HEK293 (cell line): Measurements from ENCODE around the gene ZNF552.
"Not testable (repeated sequence)": the region's sequence is repeated elsewhere in the genome, so short reads cannot be mapped to it uniquely, and the experiment has no call there.

Experiments used
- CTCF ChIA-PET: fragments of 350-600 bp; formaldehyde crosslinking; extraction: SDS; loops from one replicate; lab custom pipeline; 2021; ENCODE audit warnings: antibody characterized with exemption; lab: Yijun Ruan, JAX
- POLR2A ChIA-PET: fragments of 300-600 bp; formaldehyde crosslinking; extraction: SDS; loops from one replicate; lab custom pipeline; 2020; ENCODE audit warnings: antibody characterized with exemption, inconsistent platforms; lab: Yijun Ruan, JAX
- H3K27ac ChIP-seq: fragments of 200-500 bp; sonication (Bioruptor generic); 2 replicates; pipeline ENCODE4 v1.5.1; 2014; ENCODE audit warnings: low read depth, low read length, control low read depth, inconsistent platforms; ENCODE audit errors: extremely low read depth
- H3K36me3 ChIP-seq, 2 experiments: fragments of 200-500 bp in 1 of 2; sonication (Bioruptor generic) in 1 of 2; 1 replicate in 1 of 2; 2 replicates in 1 of 2; pipeline ENCODE4 v1.5.1; 2014 to 2017; ENCODE audit warnings: inconsistent platforms in 2 of 2, low read length in 2 of 2; ENCODE audit not compliant: control insufficient read depth in 2 of 2, insufficient read depth in 1 of 2
- H3K4me1 ChIP-seq: fragments of 200-500 bp; sonication (Bioruptor generic); 2 replicates; pipeline ENCODE4 v1.5.1; 2014; ENCODE audit warnings: mild to moderate bottlenecking, low read length, inconsistent platforms; ENCODE audit not compliant: control insufficient read depth, insufficient read depth
- H3K4me3 ChIP-seq: 2 replicates; pipeline ENCODE4 v1.5.1; 2011; ENCODE audit warnings: low read depth, mild to moderate bottlenecking, control low read depth, low read length, moderate library complexity
- H3K9me3 ChIP-seq: fragments of 200-500 bp; sonication (Bioruptor generic); 2 replicates; pipeline ENCODE4 v1.5.1; 2014; ENCODE audit warnings: low read depth, low read length, inconsistent platforms; ENCODE audit not compliant: control insufficient read depth, insufficient read depth
- AEBP2 ChIP-seq: fragments of 450-650 bp; formaldehyde crosslinking; IDR thresholded peaks from 2 replicates; pipeline ENCODE4 v1.5.1; 2016; ENCODE audit warnings: missing biosample characterization, missing genetic modification characterization, borderline replicate concordance
- BCL11B ChIP-seq: fragments of 450-650 bp; formaldehyde crosslinking; IDR thresholded peaks from 2 replicates; pipeline ENCODE4 v1.5.1; 2016; ENCODE audit warnings: low read depth, missing biosample characterization, missing genetic modification characterization
- SCRT1 ChIP-seq: fragments of 450-650 bp; formaldehyde crosslinking; IDR thresholded peaks from 2 replicates; pipeline ENCODE4 v1.5.1; 2016; ENCODE audit warnings: missing biosample characterization, missing genetic modification characterization, borderline replicate concordance
- SCRT2 ChIP-seq: fragments of 450-650 bp; formaldehyde crosslinking; IDR thresholded peaks from 2 replicates; pipeline ENCODE4 v1.5.1; 2016; ENCODE audit warnings: missing biosample characterization, missing genetic modification characterization
- ZEB2 ChIP-seq: fragments of 450-650 bp; formaldehyde crosslinking; IDR thresholded peaks from 2 replicates; pipeline ENCODE4 v1.5.1; 2016; ENCODE audit warnings: missing biosample characterization, missing genetic modification characterization
- ZNF175 ChIP-seq: fragments of 450-650 bp; formaldehyde crosslinking; IDR thresholded peaks from 2 replicates; pipeline ENCODE4 v1.5.1; 2016; ENCODE audit warnings: missing biosample characterization, missing genetic modification characterization
- ZNF585B ChIP-seq: fragments of 450-650 bp; formaldehyde crosslinking; IDR thresholded peaks from 2 replicates; pipeline ENCODE4 v1.5.1; 2016; ENCODE audit warnings: missing biosample characterization, missing genetic modification characterization
- ZNF707 ChIP-seq: fragments of 450-650 bp; formaldehyde crosslinking; IDR thresholded peaks from 2 replicates; pipeline ENCODE4 v1.5.1; 2016; ENCODE audit warnings: missing biosample characterization, missing genetic modification characterization
- ZNF777 ChIP-seq: fragments of 450-650 bp; formaldehyde crosslinking; IDR thresholded peaks from 2 replicates; pipeline ENCODE4 v1.5.1; 2017; ENCODE audit warnings: missing biosample characterization, missing genetic modification characterization, borderline replicate concordance
- TF ChIP-seq, protein P1 (sequence below): fragments of 450-650 bp; formaldehyde crosslinking; IDR thresholded peaks from 2 replicates; pipeline ENCODE4 v1.5.1; 2016; ENCODE audit warnings: missing biosample characterization, missing genetic modification characterization
- TF ChIP-seq, protein P2 (sequence below): fragments of 450-650 bp; formaldehyde crosslinking; IDR thresholded peaks from 2 replicates; pipeline ENCODE4 v1.5.1; 2016; ENCODE audit warnings: missing biosample characterization, missing genetic modification characterization
- TF ChIP-seq, protein P3 (sequence below): fragments of 450-650 bp; formaldehyde crosslinking; conservative IDR thresholded peaks from 2 replicates; pipeline ENCODE4 v1.5.1; 2016; ENCODE audit warnings: low read depth, missing biosample characterization, missing genetic modification characterization

The ZNF552 gene

DNA sequence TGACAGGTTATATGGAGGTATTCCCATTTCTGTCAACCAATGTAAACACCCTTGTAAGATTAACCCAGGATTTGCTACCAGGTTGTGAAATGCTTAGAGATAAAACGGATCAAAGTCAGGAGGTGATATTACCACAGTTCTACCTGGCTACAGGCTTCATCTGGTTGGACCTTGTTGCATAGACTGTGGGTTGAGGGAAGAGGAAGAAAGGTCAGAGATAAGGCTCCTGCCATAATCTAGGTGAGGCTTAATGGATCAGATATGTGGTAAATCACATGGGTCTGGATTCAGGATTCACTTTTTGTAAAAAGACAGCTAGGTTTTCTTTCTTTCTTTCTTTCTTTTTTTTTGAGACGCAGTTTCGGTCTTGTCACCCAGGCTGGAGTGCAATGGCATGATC lies 6.8 kb upstream of the ZNF552 start:
- H3K4me3 ChIP-seq, POLR2A ChIA-PET, H3K9me3 ChIP-seq, H3K27ac ChIP-seq, H3K4me1 ChIP-seq, CTCF ChIA-PET: not testable (repeated sequence)
- peaks cover 17 to 36% of the 10 kb centered on the region in 2 experiments; a peak in 2 of 3 replicates for H3K36me3 ChIP-seq

- H3K9me3 ChIP-seq, H3K4me3 ChIP-seq, POLR2A ChIA-PET, H3K4me1 ChIP-seq, H3K27ac ChIP-seq: not testable (repeated sequence)
- H3K36me3 ChIP-seq: peaks cover 17 to 31% of the 10 kb centered on the region in 2 experiments; a peak in 2 of 3 replicates
- CTCF ChIA-PET: interaction anchor here (0.6 kb wide), 1 partner anchor 25 kb away, joined by 4 read pairs; no protein-coding TSS in a partner anchor
Observed at GRCh38 chr19:57821095-57821494, 6.4 kb upstream of the ZNF552 start.

DNA sequence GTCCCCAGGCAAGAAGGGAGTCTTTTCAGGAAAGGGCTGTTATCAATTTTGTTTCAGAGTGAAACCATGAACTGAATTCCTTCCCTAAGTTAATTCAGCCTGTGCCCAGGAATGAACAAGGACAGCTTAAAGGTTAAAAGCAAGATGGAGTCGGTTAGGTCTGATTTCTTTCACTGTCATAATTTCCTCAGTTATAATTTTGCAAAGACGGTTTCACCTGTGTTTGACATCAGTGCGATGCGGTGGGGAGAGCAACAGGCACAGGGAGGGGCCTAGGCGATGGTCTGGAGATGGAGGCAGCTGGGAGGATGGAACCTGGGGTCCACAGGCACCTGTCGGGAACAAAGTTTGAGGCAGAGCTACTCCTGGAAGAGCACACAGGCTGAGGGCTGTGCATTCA lies 5.9 kb upstream of the ZNF552 start:
- Histone ChIP-seq H3K9me3 (no peaks in the 10 kb centered on the region), H3K4me3 (peak overlapping the region; percentile 97), H3K36me3 (peaks cover 17 to 30% of the 10 kb centered on the region in 2 experiments; a peak in 2 of 3 replicates), H3K27ac (no peak overlapping the region; the same call in 1 of the 2 replicates), H3K4me1 (peaks cover 2% of the 10 kb centered on the region; the same call in 1 of the 2 replicates)
- TF ChIP-seq ZNF585B (tag by site-specific recombination) (no peak), SCRT1 (tag by site-specific recombination) (0 out of 2 replicates have a peak, but pooled peaks have one; percentile 15), ZNF707 (tag by site-specific recombination) (no peak), ZNF777 (tag by site-specific recombination) (no peak), ZNF175 (tag by site-specific recombination) (no peak), AEBP2 (tag by site-specific recombination) (no peak), SCRT2 (tag by site-specific recombination) (peak; percentile 83), ZEB2 (no peak), BCL11B (tag by site-specific recombination) (no peak)
- TF ChIP-seq, protein P1, sequence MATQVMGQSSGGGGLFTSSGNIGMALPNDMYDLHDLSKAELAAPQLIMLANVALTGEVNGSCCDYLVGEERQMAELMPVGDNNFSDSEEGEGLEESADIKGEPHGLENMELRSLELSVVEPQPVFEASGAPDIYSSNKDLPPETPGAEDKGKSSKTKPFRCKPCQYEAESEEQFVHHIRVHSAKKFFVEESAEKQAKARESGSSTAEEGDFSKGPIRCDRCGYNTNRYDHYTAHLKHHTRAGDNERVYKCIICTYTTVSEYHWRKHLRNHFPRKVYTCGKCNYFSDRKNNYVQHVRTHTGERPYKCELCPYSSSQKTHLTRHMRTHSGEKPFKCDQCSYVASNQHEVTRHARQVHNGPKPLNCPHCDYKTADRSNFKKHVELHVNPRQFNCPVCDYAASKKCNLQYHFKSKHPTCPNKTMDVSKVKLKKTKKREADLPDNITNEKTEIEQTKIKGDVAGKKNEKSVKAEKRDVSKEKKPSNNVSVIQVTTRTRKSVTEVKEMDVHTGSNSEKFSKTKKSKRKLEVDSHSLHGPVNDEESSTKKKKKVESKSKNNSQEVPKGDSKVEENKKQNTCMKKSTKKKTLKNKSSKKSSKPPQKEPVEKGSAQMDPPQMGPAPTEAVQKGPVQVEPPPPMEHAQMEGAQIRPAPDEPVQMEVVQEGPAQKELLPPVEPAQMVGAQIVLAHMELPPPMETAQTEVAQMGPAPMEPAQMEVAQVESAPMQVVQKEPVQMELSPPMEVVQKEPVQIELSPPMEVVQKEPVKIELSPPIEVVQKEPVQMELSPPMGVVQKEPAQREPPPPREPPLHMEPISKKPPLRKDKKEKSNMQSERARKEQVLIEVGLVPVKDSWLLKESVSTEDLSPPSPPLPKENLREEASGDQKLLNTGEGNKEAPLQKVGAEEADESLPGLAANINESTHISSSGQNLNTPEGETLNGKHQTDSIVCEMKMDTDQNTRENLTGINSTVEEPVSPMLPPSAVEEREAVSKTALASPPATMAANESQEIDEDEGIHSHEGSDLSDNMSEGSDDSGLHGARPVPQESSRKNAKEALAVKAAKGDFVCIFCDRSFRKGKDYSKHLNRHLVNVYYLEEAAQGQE (tag by site-specific recombination): no peak
- TF ChIP-seq, protein P2, sequence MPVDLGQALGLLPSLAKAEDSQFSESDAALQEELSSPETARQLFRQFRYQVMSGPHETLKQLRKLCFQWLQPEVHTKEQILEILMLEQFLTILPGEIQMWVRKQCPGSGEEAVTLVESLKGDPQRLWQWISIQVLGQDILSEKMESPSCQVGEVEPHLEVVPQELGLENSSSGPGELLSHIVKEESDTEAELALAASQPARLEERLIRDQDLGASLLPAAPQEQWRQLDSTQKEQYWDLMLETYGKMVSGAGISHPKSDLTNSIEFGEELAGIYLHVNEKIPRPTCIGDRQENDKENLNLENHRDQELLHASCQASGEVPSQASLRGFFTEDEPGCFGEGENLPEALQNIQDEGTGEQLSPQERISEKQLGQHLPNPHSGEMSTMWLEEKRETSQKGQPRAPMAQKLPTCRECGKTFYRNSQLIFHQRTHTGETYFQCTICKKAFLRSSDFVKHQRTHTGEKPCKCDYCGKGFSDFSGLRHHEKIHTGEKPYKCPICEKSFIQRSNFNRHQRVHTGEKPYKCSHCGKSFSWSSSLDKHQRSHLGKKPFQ (tag by site-specific recombination): no peak
- TF ChIP-seq, protein P3, sequence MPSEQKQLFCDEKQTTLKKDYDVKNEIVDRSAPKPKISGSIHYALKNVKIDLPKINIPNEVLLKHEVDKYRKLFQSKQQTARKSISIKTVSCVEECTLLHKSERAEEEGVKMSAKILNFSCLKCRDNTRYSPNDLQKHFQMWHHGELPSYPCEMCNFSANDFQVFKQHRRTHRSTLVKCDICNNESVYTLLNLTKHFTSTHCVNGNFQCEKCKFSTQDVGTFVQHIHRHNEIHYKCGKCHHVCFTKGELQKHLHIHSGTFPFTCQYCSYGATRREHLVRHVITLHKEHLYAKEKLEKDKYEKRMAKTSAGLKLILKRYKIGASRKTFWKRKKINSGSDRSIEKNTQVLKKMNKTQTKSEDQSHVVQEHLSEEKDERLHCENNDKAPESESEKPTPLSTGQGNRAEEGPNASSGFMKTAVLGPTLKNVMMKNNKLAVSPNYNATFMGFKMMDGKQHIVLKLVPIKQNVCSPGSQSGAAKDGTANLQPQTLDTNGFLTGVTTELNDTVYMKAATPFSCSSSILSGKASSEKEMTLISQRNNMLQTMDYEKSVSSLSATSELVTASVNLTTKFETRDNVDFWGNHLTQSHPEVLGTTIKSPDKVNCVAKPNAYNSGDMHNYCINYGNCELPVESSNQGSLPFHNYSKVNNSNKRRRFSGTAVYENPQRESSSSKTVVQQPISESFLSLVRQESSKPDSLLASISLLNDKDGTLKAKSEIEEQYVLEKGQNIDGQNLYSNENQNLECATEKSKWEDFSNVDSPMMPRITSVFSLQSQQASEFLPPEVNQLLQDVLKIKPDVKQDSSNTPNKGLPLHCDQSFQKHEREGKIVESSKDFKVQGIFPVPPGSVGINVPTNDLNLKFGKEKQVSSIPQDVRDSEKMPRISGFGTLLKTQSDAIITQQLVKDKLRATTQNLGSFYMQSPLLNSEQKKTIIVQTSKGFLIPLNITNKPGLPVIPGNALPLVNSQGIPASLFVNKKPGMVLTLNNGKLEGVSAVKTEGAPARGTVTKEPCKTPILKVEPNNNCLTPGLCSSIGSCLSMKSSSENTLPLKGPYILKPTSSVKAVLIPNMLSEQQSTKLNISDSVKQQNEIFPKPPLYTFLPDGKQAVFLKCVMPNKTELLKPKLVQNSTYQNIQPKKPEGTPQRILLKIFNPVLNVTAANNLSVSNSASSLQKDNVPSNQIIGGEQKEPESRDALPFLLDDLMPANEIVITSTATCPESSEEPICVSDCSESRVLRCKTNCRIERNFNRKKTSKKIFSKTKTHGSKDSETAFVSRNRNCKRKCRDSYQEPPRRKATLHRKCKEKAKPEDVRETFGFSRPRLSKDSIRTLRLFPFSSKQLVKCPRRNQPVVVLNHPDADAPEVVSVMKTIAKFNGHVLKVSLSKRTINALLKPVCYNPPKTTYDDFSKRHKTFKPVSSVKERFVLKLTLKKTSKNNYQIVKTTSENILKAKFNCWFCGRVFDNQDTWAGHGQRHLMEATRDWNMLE: no peak
- CTCF ChIA-PET: interaction anchor here (0.6 kb wide), 1 partner anchor 25 kb away, joined by 4 read pairs; no protein-coding TSS in a partner anchor
- POLR2A ChIA-PET: interaction anchor here (1.7 kb wide), 1 partner anchor 20 kb away, joined by 6 read pairs; no protein-coding TSS in a partner anchor
